HepG2 (cell line): ENCODE results near the gene PIANP. TPM values are rescaled to one million over a fixed set of nuclear protein-coding genes. Genes with fewer than 3 reads are reported as not detected.

ENCODE experiments used
- ARNTL ChIP-seq: sonication (generic); formaldehyde crosslinking; IDR thresholded peaks from 2 replicates; pipeline ENCODE4 v1.4.0; 2020; ENCODE audit warnings: mild to moderate bottlenecking, missing genetic modification reagents
- ATM ChIP-seq: fragments of 450-650 bp; IDR thresholded peaks from 2 replicates; pipeline ENCODE4 v1.7.1; 2017; ENCODE audit warnings: mild to moderate bottlenecking, borderline replicate concordance
- HES4 ChIP-seq: sonication (generic); formaldehyde crosslinking; IDR thresholded peaks from 2 replicates; pipeline ENCODE4 v1.9.0; 2021; ENCODE audit warnings: mild to moderate bottlenecking, missing genetic modification reagents, borderline replicate concordance
- HNF4A ChIP-seq: sonication (generic); formaldehyde crosslinking; IDR thresholded peaks from 2 replicates; pipeline ENCODE4 v1.4.0; 2020; ENCODE audit warnings: missing genetic modification reagents
- MBD4 ChIP-seq: IDR thresholded peaks from 2 replicates; pipeline ENCODE4 v1.6.1; 2012; ENCODE audit warnings: low read length, inconsistent platforms, borderline replicate concordance
- NONO ChIP-seq, 2 experiments: fragments of 450-650 bp in 1 of 2; sonication (generic) in 1 of 2; formaldehyde crosslinking in 1 of 2; IDR thresholded peaks in 1 of 2; conservative IDR thresholded peaks in 1 of 2; 2 replicates each; pipeline versions ENCODE4 v1.6.1 to v1.8.0; 2017 to 2022; ENCODE audit warnings: mild to moderate bottlenecking in 1 of 2, missing genetic modification reagents in 1 of 2, moderate library complexity in 1 of 2
- POLR2AphosphoS2 ChIP-seq: IDR thresholded peaks from 2 replicates; pipeline ENCODE4 v1.6.1; 2011; ENCODE audit warnings: low read depth, low read length, improper control_type of control experiment
- RCOR2 ChIP-seq: IDR thresholded peaks from 2 replicates; pipeline ENCODE4 v1.6.1; 2016; ENCODE audit warnings: missing biosample characterization, missing genetic modification reagents
- SATB2 ChIP-seq: sonication (generic); formaldehyde crosslinking; IDR thresholded peaks from 2 replicates; pipeline ENCODE4 v1.5.0; 2020; ENCODE audit warnings: missing genetic modification reagents
- SOX6 ChIP-seq, 2 experiments: fragments of 450-650 bp in 1 of 2; sonication (generic) in 1 of 2; formaldehyde crosslinking in 1 of 2; IDR thresholded peaks; 2 replicates each; pipeline versions ENCODE4 v1.4.0 to v1.6.1; 2017 to 2020; ENCODE audit warnings: antibody characterized with exemption in 1 of 2, mild to moderate bottlenecking in 1 of 2, missing genetic modification reagents in 1 of 2
- TAF15 ChIP-seq: fragments of 200-400 bp; formaldehyde crosslinking; IDR thresholded peaks from one replicate; pipeline ENCODE4 v1.6.1; 2018; ENCODE audit warnings: mild to moderate bottlenecking, low read depth, low read length; ENCODE audit not compliant: poor library complexity, severe bottlenecking
- TCF7 ChIP-seq: sonication (generic); IDR thresholded peaks from 2 replicates; pipeline ENCODE4 v1.6.1; 2016; ENCODE audit warnings: antibody characterized with exemption, low read depth
- ZNF10 ChIP-seq: sonication (generic); formaldehyde crosslinking; IDR thresholded peaks from 2 replicates; pipeline ENCODE4 v1.4.0; 2020; ENCODE audit warnings: mild to moderate bottlenecking, low read depth, missing genetic modification reagents, borderline replicate concordance
- ZNF333 ChIP-seq: sonication (generic); formaldehyde crosslinking; IDR thresholded peaks from 2 replicates; pipeline ENCODE4 v1.4.0; 2020; ENCODE audit warnings: mild to moderate bottlenecking, missing genetic modification reagents, borderline replicate concordance
- ZNF460 ChIP-seq: sonication (generic); formaldehyde crosslinking; IDR thresholded peaks from 2 replicates; pipeline ENCODE4 v1.5.1; 2020; ENCODE audit warnings: missing genetic modification reagents, mild to moderate bottlenecking, borderline replicate concordance
- ZNF780A ChIP-seq: sonication (generic); formaldehyde crosslinking; IDR thresholded peaks from 2 replicates; pipeline ENCODE4 v1.8.0; 2022; ENCODE audit warnings: mild to moderate bottlenecking, missing genetic modification reagents, moderate library complexity
- ZNF781 ChIP-seq: sonication (generic); formaldehyde crosslinking; IDR thresholded peaks from 2 replicates; pipeline ENCODE4 v1.5.1; 2020; ENCODE audit warnings: borderline replicate concordance, mild to moderate bottlenecking, missing genetic modification reagents; ENCODE audit errors: not compliant biosample characterization
- polyA plus RNA-seq, 8 experiments: library from polyadenylated mRNA; depleted of rRNA in 3 of 8; stranded (reverse) in 7 of 8; unstranded in 1 of 8; fragments of >200 nt; fragmentation: Illumina TruSeq in 4 of 8; extraction: Trizol in 4 of 8; gene quantifications; 2 replicates each; pipeline versions ENCODE4 v1.2.1 to v1.2.3, GENCODE V29; 2011 to 2016; ENCODE audit warnings: low read depth in 4 of 8, missing spikeins in 1 of 8, mixed read lengths in 1 of 8; ENCODE audit not compliant: insufficient read depth in 1 of 8
- total RNA-seq, 5 experiments: library from RNA; depleted of rRNA; stranded (reverse); fragments of >200 nt; fragmentation: Illumina TruSeq; extraction: Trizol; gene quantifications; 2 replicates each; pipeline ENCODE4 v1.2.3, GENCODE V29; 2016; ENCODE audit warnings: low read depth in 1 of 5
- TF ChIP-seq, protein P1 (sequence below): sonication (generic); formaldehyde crosslinking; IDR thresholded peaks from 2 replicates; pipeline ENCODE4 v1.5.0; 2020; ENCODE audit warnings: missing genetic modification reagents
- TF ChIP-seq, protein P2 (sequence below): sonication (generic); formaldehyde crosslinking; IDR thresholded peaks from 2 replicates; pipeline ENCODE4 v1.4.0; 2020; ENCODE audit warnings: missing genetic modification reagents, borderline replicate concordance
- TF ChIP-seq, protein P3 (sequence below): sonication (generic); formaldehyde crosslinking; IDR thresholded peaks from 2 replicates; pipeline ENCODE4 v1.8.0; 2022; ENCODE audit warnings: missing genetic modification reagents, mild to moderate bottlenecking, moderate library complexity, borderline replicate concordance
- TF ChIP-seq, protein P4 (sequence below): conservative IDR thresholded peaks from 2 replicates; pipeline ENCODE4 v1.6.1; 2018; ENCODE audit warnings: missing genetic modification reagents

The PIANP gene
- total and polyA plus RNA-seq, 2 of the 13 experiments (the other 11 are each of a cell fraction or from before 2014, with no cell fraction given) = not detected

DNA sequence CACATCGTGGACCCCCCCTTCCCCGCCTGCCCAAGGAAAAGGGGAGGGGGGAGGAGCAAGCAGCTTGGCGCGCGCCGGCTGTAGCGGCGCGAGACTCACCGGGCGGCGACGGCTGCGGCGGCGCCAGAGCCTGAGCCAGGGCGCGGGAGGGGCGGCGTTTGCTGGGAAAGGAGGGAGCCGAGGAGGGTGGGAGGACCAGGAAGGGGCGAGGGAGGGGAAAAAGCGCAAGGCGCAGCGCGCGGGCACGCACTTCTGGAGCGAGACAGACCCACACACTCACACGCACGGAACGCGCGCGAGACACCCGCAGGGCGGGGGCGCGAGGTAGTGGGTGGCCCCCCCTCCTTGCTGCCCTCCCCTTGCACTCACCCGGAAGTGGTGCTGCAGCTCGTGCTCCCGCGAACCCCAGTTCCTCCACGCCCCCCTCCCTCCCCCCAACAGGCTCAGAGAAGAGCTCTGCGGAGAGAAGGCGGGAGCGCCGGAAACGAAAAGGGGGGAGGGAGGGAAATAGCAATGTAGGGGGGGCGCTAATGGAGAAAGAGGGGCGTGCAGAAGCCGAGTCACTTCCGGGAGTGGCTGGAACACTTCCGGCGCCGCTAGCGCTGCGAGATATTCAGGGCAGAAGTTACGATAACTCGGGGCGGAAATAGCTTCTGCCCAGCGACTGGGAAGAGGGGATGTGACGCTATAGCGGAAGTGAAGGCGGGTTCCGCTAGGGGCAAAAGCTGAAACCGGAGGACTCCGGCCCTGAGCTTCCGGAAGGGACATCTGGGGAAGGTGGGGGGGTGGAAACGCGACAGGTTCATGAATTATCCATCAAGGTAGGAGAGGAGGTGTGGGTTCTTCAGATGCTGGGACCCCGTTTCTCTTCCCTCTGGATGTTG, 11.4 kb downstream of the PIANP start, which contains the start of gene ZNF384 (continued):
- TF ChIP-seq, protein P1, sequence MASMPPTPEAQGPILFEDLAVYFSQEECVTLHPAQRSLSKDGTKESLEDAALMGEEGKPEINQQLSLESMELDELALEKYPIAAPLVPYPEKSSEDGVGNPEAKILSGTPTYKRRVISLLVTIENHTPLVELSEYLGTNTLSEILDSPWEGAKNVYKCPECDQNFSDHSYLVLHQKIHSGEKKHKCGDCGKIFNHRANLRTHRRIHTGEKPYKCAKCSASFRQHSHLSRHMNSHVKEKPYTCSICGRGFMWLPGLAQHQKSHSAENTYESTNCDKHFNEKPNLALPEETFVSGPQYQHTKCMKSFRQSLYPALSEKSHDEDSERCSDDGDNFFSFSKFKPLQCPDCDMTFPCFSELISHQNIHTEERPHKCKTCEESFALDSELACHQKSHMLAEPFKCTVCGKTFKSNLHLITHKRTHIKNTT (CRISPR knock-in tag) = no peak
- TF ChIP-seq ZNF781 (CRISPR knock-in tag) (no peak), ZNF460 (CRISPR knock-in tag) (0 out of 2 replicates have a peak, but pooled peaks have one; percentile 13), RCOR2 (CRISPR knock-in tag) (no peak), HES4 (CRISPR knock-in tag) (no peak), ZNF780A (CRISPR knock-in tag) (0 out of 2 replicates have a peak, but pooled peaks have one; percentile 9), TCF7 (no peak), NONO (IDR thresholded peaks at IDR 0.05) (no peak), NONO (CRISPR knock-in tag; conservative IDR thresholded peaks at IDR 0.05) (peak; percentile 77), ZNF10 (CRISPR knock-in tag) (no peak), SOX6 (IDR thresholded peaks at IDR 0.05) (no peak), SOX6 (CRISPR knock-in tag; IDR thresholded peaks at IDR 0.05) (peak; percentile 54), POLR2AphosphoS2 (no peak), ATM (no peak), SATB2 (no peak), HNF4A (CRISPR knock-in tag) (no peak), MBD4 (no peak), ARNTL (CRISPR knock-in tag) (peak; percentile 54; the same call in 1 of the 2 replicates), TAF15 (no peak), ZNF333 (CRISPR knock-in tag) (peak; percentile 80; the same call in 1 of the 2 replicates)
- TF ChIP-seq, protein P2, sequence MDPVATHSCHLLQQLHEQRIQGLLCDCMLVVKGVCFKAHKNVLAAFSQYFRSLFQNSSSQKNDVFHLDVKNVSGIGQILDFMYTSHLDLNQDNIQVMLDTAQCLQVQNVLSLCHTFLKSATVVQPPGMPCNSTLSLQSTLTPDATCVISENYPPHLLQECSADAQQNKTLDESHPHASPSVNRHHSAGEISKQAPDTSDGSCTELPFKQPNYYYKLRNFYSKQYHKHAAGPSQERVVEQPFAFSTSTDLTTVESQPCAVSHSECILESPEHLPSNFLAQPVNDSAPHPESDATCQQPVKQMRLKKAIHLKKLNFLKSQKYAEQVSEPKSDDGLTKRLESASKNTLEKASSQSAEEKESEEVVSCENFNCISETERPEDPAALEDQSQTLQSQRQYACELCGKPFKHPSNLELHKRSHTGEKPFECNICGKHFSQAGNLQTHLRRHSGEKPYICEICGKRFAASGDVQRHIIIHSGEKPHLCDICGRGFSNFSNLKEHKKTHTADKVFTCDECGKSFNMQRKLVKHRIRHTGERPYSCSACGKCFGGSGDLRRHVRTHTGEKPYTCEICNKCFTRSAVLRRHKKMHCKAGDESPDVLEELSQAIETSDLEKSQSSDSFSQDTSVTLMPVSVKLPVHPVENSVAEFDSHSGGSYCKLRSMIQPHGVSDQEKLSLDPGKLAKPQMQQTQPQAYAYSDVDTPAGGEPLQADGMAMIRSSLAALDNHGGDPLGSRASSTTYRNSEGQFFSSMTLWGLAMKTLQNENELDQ (CRISPR knock-in tag) = no peak
- TF ChIP-seq, protein P3, sequence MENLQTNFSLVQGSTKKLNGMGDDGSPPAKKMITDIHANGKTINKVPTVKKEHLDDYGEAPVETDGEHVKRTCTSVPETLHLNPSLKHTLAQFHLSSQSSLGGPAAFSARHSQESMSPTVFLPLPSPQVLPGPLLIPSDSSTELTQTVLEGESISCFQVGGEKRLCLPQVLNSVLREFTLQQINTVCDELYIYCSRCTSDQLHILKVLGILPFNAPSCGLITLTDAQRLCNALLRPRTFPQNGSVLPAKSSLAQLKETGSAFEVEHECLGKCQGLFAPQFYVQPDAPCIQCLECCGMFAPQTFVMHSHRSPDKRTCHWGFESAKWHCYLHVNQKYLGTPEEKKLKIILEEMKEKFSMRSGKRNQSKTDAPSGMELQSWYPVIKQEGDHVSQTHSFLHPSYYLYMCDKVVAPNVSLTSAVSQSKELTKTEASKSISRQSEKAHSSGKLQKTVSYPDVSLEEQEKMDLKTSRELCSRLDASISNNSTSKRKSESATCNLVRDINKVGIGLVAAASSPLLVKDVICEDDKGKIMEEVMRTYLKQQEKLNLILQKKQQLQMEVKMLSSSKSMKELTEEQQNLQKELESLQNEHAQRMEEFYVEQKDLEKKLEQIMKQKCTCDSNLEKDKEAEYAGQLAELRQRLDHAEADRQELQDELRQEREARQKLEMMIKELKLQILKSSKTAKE (CRISPR knock-in tag) = no peak
- TF ChIP-seq, protein P4, sequence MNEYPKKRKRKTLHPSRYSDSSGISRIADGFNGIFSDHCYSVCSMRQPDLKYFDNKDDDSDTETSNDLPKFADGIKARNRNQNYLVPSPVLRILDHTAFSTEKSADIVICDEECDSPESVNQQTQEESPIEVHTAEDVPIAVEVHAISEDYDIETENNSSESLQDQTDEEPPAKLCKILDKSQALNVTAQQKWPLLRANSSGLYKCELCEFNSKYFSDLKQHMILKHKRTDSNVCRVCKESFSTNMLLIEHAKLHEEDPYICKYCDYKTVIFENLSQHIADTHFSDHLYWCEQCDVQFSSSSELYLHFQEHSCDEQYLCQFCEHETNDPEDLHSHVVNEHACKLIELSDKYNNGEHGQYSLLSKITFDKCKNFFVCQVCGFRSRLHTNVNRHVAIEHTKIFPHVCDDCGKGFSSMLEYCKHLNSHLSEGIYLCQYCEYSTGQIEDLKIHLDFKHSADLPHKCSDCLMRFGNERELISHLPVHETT = peak; percentile 55; the same call in 1 of the 2 replicates
